ENCODE data around the gene IPO4. TPM values are rescaled to one million over a fixed set of nuclear protein-coding genes. Genes with fewer than 3 reads are reported as not detected.

The IPO4 gene
- total RNA-seq, 2 experiments from 2014 or later: 24.0 to 26.2 TPM

DNA sequence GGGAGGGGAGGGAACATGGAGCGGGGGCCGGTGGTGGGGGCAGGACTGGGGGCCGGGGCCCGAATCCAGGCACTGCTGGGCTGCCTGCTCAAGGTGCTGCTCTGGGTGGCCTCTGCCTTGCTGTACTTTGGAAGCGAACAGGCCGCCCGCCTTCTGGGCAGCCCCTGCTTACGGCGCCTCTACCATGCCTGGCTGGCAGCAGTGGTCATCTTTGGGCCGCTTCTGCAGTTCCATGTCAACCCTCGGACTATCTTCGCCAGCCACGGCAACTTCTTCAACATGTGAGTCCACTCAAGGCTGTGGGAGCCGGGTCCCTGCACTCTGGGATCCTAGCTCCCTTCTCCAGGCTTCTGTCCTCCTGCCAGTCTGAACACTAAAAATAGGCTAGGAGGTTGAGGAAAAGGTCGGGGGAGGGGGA, 57.1 kb downstream of the IPO4 start:
- Mint-ChIP-seq H3K9me3 (no peaks in the 10 kb centered on the region), H3K4me1 (peaks cover 19% of the 10 kb centered on the region), H3K36me3 (ENCODE audit: low read depth) (peaks cover 5% of the 10 kb centered on the region), H3K27ac (no peak overlapping the region), H3K4me3 (no peak overlapping the region), H3K27me3 (no peaks in the 10 kb centered on the region)
- ChIA-PET CTCF (interaction anchor here (1.4 kb wide), 1 partner anchor 30 kb away, joined by 5 read pairs; the partner anchor contains the start of gene IRF9), POLR2A (interaction anchor here (1.3 to 21.4 kb wide), 5 partner anchors 9 to 73 kb away, joined by 3 to 448 read pairs (median 5); partner anchors contain the start of genes DCAF11, EMC9, IRF9 and NRL)
- DNase-seq: no peak

- no peak for DNase-seq
- no peak overlapping the region for H3K4me3 Mint-ChIP-seq
- H3K4me1 Mint-ChIP-seq: peaks cover 19% of the 10 kb centered on the region
- POLR2A ChIA-PET: interaction anchor here (0.8 to 21.4 kb wide), 4 partner anchors 10 to 73 kb away, joined by 3 to 448 read pairs (median 4); partner anchors contain the start of genes DCAF11, IRF9 and NRL
- H3K27me3 Mint-ChIP-seq: no peaks in the 10 kb centered on the region
- peaks cover 5% of the 10 kb centered on the region for H3K36me3 Mint-ChIP-seq (ENCODE audit: low read depth)
- no peak overlapping the region for H3K27ac Mint-ChIP-seq
- H3K9me3 Mint-ChIP-seq: no peaks in the 10 kb centered on the region
- CTCF ChIA-PET: no interaction called here
Observed at GRCh38 chr14:24130717-24131548, 57.7 kb downstream of the IPO4 start.

- peaks cover 17% of the 10 kb centered on the region for H3K4me1 Mint-ChIP-seq
- no peaks in the 10 kb centered on the region for H3K9me3 Mint-ChIP-seq
- H3K27ac Mint-ChIP-seq: no peak within 1 kb of the TSS
- H3K27me3 Mint-ChIP-seq: no peaks in the 10 kb centered on the region
- DNase-seq: no peak
- ChIA-PET CTCF (no interaction called here), POLR2A (interaction anchor here (0.8 to 21.4 kb wide), 3 partner anchors 10 to 31 kb away, joined by 3 to 448 read pairs (median 4); partner anchors contain the start of genes DCAF11, IRF9 and NRL)
- H3K4me3 Mint-ChIP-seq: no peak within 1 kb of the TSS
- H3K36me3 Mint-ChIP-seq (ENCODE audit: low read depth): peaks cover 5% of the 10 kb centered on the region
Observed at GRCh38 chr14:24130380-24130716, 58.3 kb downstream of the IPO4 start, which contains the start of gene FITM1. FITM1 (plus strand) TSS chr14:24130659; CDS start chr14:24131564, 905 bp downstream.

Other genes starting within 250 kb of the IPO4 start
- gene DHRS4, start 235.0 kb downstream of the IPO4 start, total RNA-seq: 10 to 100 TPM; 17.6 to 19.0 TPM
- gene DHRS4L2, start 199.9 kb downstream of the IPO4 start, total RNA-seq: 10 to 100 TPM; 18.3 to 20.2 TPM
- gene CARMIL3, start 136.8 kb downstream of the IPO4 start, total RNA-seq: 1 to 10 TPM; 3.7 to 4.2 TPM
- gene CPNE6, start 117.3 kb downstream of the IPO4 start, total RNA-seq: not detected
- gene PCK2, start 94.5 kb downstream of the IPO4 start, total RNA-seq: 10 to 100 TPM; 88.5 to 90.6 TPM
- 10 to 100 TPM; 94.1 to 98.2 TPM for gene DCAF11, start 74.0 kb downstream of the IPO4 start, total RNA-seq
- 1 to 10 TPM; 2.1 to 2.4 TPM for gene NRL, start 73.9 kb downstream of the IPO4 start, total RNA-seq
- 1 to 10 TPM; 1.3 to 1.4 TPM for gene FITM1, start 58.2 kb downstream of the IPO4 start, total RNA-seq
- gene PSME1, start 52.6 kb downstream of the IPO4 start, total RNA-seq: 100 to 1,000 TPM; 391 to 397 TPM
- gene EMC9, start 47.2 kb downstream of the IPO4 start, total RNA-seq: 10 to 100 TPM; 45.0 to 51.7 TPM
- 100 to 1,000 TPM; 395 to 405 TPM for gene PSME2, start 42.2 kb downstream of the IPO4 start, total RNA-seq
- 100 to 1,000 TPM; 122 to 129 TPM for gene RNF31, start 41.3 kb downstream of the IPO4 start, total RNA-seq
- gene IRF9, start 27.6 kb downstream of the IPO4 start, total RNA-seq: 100 to 1,000 TPM; 262 to 267 TPM
- 10 to 100 TPM; 48.0 to 51.9 TPM for gene REC8, start 16.7 kb downstream of the IPO4 start, total RNA-seq
- gene TM9SF1, start 6.6 kb upstream of the IPO4 start, total RNA-seq: 10 to 100 TPM; 30.8 to 35.1 TPM
- under 1 TPM; 0.48 to 0.76 TPM for gene TSSK4, start 16.9 kb upstream of the IPO4 start, total RNA-seq
- 10 to 100 TPM; 92.9 to 97.9 TPM for gene CHMP4A, start 24.7 kb upstream of the IPO4 start, total RNA-seq
- gene MDP1, start 27.2 kb upstream of the IPO4 start, total RNA-seq: 10 to 100 TPM; 13.5 to 17.0 TPM
- gene NEDD8, start 43.6 kb upstream of the IPO4 start, total RNA-seq: 100 to 1,000 TPM; 190 to 197 TPM
- 10 to 100 TPM; 78.1 to 90.3 TPM for gene GMPR2, start 44.1 kb upstream of the IPO4 start, total RNA-seq
- gene TINF2, start 53.8 kb upstream of the IPO4 start, total RNA-seq: 100 to 1,000 TPM; 133 to 139 TPM
- gene TGM1, start 74.4 kb upstream of the IPO4 start, total RNA-seq: 1 to 10 TPM; 4.0 to 4.4 TPM
- gene RABGGTA, start 82.8 kb upstream of the IPO4 start, total RNA-seq: 10 to 100 TPM; 40.2 to 41.0 TPM
- 10 to 100 TPM; 31.6 to 33.4 TPM for gene DHRS1, start 111.0 kb upstream of the IPO4 start, total RNA-seq
- 10 to 100 TPM; 25.8 to 27.7 TPM for gene NOP9, start 111.0 kb upstream of the IPO4 start, total RNA-seq
- gene CIDEB, start 119.2 kb upstream of the IPO4 start, total RNA-seq: 10 to 100 TPM; 38.4 to 39.6 TPM
- 10 to 100 TPM; 18.5 to 19.6 TPM for gene LTB4R2, start 121.3 kb upstream of the IPO4 start, total RNA-seq
- gene LTB4R, start 122.7 kb upstream of the IPO4 start, total RNA-seq: 10 to 100 TPM; 36.1 to 37.9 TPM
- gene ADCY4, start 146.3 kb upstream of the IPO4 start, total RNA-seq: 1 to 10 TPM; 4.5 to 5.9 TPM
- 10 to 100 TPM; 37.3 to 38.0 TPM for gene RIPK3, start 151.2 kb upstream of the IPO4 start, total RNA-seq
- not detected for gene NFATC4, start 179.4 kb upstream of the IPO4 start, total RNA-seq
- under 1 TPM; 0.18 TPM for gene NYNRIN, start 210.2 kb upstream of the IPO4 start, total RNA-seq
- gene CBLN3, start 240.9 kb upstream of the IPO4 start, total RNA-seq: 1 to 10 TPM; 8.6 to 9.5 TPM
- 10 to 100 TPM; 96.0 to 99.5 TPM for gene KHNYN, start 241.1 kb upstream of the IPO4 start, total RNA-seq

Measured in activated CD4-positive, alpha-beta memory T cell treated with anti-CD3 and anti-CD28 coated beads, Interleukin-2, amount 10 ng/mL, durations not matched to agents 7 days and 5 days (primary cell).